MV-4-11 (cell line): ENCODE results near the gene SUPT3H.
"Not testable (repeated sequence)": the region's sequence is repeated elsewhere in the genome, so short reads cannot be mapped to it uniquely, and the experiment has no call there.

Experiments used
- DNase-seq: peaks from one replicate; lab custom pipeline; 2025; lab: John Stamatoyannopoulos, UW

The SUPT3H gene

DNA sequence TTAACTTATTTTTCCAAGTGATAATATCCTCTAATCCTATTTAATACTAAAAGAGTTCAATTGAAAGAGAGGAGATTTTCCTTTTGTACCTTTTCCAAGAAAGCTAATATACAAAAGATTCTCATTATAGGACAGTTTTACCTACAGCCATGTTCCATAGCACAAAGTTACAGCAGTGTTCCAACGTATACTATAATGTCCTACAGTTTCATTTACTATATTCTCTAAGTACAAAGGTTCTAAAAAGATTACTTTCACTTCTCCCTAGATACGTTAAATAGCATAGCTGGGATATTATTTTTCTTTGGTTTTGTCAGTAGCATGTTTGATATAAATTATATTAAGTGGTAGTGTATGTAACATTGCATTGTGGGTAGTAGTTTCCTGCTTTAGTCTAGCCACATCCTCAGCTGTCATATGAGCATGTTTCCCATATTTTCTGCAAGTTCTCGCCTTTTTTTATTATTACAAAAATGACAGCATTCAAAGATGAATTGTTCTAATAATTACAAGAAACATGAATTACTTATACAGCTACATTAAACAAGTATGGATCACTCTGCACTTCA lies 54.0 kb downstream of the SUPT3H start:
- no peak for DNase-seq

- DNase-seq: no peak
Observed at GRCh38 chr6:45320349-45320748, 57.4 kb downstream of the SUPT3H start.

- DNase-seq: no peak
Observed at GRCh38 chr6:45314146-45314545, 63.6 kb downstream of the SUPT3H start.

DNA sequence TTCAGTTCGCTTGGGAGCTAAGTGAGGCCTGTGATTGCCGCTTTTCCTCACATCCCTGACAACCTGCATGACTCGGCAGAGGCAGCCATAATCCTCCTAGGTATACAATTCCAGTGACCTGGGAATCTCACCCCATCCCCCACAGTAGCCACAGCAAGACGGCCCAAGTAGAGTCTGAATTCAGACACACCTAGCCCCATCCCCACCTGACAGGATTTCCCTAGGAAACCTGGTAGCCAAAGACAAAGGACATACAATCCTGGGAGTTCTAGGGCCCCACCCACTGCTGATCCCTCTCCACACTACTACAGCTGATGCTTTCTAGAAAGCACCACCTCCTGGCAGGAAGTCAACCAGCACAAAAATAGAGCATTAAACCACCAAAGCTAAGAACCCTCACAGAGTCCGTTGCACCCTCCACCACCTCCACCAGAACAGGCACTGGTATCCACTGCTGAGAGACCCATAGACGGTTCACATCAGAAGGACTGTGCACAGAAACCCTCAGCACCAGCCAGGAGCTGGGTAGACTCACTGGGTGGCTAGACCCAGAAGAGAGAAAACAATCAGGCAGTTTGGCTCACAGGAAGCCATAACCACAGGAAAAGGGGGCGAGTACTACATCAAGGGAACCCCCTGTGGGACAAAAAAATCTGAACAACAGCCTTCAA lies 67.5 kb downstream of the SUPT3H start:
- peak; percentile 48 for DNase-seq

- DNase-seq: no peak
Observed at GRCh38 chr6:45305546-45305945, 72.2 kb downstream of the SUPT3H start.

GRCh38 chr6:45302832-45303231 lies 74.9 kb downstream of the SUPT3H start:
- no peak for DNase-seq

DNA sequence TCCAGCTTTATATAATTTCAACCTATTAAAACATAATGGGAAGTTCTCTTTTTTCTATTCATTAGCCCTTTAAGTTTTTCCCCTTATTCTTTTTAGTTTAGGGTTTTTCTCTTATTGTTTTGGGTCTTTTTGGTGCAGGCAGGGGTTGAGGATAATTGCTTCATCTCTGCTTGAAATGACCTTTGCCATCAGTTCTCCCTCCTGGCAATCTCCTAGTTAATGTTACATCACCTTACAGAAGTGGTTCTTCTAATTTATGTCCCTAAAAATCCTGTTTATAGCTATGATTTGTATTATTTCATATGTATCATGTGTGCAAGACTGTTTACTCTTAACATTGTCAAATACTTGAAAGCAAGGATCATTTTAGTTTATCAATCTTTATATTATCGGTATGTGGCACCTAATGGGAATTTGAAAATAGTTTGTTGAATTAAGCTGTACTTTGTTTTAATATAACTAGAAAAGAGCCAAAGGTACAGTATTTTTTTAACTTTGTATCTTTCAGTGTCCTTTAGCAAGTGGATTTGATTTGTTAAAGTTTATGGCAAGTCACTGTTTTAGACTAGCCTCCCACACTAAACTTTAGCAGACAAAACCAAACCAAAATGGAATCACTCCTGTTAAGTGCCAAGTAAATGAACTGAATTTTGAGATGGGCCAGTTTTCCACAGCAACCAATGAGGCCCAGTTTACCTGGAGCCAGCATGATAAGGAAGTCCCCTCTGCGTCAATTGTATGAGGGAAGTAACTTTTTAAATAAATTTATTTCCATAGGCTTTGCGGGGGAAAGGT lies 76.2 kb downstream of the SUPT3H start:
- DNase-seq: no peak

DNA sequence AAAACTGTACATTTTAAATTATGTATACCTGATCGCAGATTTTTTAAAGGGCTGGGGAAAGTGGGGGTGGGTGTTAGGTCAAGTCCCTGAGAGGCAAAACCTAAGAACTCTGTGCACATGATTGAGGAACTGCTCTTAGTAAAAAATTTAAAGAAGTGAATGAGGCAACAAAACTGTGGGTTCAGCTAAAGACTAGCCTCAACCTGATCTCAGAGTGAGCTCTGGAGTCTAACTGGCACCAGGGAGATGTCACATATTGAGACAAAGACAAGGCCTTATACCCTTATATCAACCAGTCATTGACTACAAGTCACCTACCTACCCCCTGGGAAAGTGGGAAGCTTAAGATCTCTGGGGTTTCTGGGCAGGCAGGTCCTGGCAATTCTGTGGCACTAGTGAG lies 77.0 kb downstream of the SUPT3H start:
- DNase-seq: peak; percentile 47

DNA sequence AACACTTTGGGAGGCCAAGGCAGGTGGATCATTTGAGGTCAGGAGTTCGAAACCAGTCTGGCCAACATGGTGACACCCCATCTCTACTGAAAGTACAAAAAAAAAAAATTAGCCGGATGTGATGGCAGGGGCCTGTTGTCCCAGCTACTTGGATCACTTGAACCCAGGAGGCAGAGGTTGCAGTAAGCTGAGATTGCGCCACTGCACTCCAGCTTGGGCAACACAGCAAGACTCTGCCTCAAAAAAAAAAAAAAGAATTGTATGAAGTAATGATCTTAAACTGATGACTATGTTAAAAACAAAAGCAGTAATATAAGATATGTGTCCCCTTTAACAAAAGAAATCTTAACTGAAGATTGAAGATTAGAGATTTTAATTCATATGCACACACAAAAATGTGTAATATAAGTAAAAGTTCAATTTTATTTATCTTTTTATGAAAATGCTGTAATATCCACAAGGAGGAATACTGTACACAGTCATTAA lies 78.6 kb downstream of the SUPT3H start:
- DNase-seq: no peak

DNA sequence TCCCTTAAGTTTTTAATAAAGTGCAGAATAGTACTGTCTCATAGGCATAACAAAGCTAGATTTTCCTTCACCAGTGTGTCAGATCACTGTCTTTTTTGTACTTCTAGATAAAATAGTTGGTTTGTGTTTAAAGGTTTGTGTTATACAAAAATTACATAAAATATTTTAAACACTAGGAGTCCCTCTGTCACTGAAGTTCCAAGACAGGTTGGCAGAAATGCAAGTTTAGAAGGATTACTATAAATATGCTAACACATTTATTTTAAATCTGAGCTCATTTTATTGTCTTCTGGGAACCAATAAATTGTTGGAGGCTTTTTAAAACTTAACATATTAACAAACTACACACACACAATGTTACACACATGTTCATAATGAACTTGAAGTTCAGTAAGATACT lies 80.4 kb downstream of the SUPT3H start:
- DNase-seq: no peak

DNA sequence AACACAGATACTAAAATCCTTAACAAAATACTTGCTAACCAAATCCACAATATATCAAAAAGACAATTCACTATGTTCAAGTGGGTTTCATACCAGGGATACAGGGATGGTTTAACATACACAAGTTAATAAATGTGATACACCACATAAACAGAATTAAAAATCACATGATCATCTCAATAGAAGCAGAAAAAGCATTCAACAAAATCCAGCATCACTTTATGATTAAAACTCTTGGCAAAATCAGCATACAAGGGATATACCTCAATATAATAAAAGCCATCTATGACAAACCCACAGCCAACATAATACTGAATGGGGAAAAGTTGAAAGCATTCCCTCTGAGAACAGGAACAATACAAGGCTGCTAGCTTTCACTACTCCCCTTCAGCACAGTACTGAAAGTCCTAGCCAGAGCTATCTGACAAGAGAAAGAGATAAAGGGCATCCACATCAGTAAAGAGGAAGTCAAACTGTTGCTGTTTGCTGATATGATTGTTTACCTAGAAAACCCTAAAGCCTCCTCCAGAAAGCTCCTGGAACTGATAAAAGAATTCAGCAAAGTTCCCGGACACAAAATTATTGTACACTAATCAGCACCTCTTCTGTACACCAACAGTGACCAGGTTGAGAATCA lies 83.6 kb downstream of the SUPT3H start:
- DNase-seq: peak; percentile 58

- no peak for DNase-seq
Observed at GRCh38 chr6:45293306-45293705, 84.4 kb downstream of the SUPT3H start.

DNA sequence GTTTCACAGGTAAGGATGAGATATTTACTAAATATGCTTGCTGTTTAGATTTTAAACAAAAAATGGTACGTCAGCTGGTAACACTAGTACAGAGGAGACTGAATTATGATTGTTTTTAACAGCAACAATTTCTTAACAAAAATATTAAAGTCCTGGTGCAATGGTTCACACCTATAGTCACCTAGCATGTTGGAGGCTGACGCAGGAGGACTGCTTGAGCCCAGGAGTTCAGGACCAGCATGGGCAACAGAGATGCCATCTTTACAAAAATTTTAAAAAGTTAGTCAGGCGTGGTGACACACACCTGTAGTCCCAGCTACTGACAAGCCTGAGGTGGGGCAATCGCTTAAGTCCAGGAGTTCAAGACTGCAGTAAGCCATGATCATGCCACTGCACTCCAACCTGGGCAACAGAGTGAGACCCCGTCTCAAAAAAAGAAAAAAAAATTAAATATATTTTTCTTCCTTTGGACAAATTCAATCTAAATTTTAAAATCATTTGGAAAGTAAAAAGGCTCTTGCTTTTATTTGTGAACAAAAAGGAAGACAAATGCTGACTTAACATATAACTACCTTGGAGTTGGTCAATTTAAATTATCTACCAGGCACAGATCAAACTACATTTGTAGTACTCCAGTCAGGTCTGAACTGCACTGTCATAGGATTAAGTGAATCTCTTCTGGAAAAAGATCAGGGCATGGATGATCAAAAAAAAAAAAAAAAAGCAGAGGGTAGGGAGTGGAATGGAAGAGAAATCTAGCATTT lies 87.8 kb downstream of the SUPT3H start:
- DNase-seq: no peak

- DNase-seq: not testable (repeated sequence)
Observed at GRCh38 chr6:45286707-45287106, 91.0 kb downstream of the SUPT3H start.

GRCh38 chr6:45278367-45278766 lies 99.4 kb downstream of the SUPT3H start:
- no peak for DNase-seq

GRCh38 chr6:45277741-45278140 lies 100.0 kb downstream of the SUPT3H start:
- not testable (repeated sequence) for DNase-seq

- no peak for DNase-seq
Observed at GRCh38 chr6:45275358-45275757, 102.4 kb downstream of the SUPT3H start.

- DNase-seq: no peak
Observed at GRCh38 chr6:45272626-45273025, 105.1 kb downstream of the SUPT3H start.

DNA sequence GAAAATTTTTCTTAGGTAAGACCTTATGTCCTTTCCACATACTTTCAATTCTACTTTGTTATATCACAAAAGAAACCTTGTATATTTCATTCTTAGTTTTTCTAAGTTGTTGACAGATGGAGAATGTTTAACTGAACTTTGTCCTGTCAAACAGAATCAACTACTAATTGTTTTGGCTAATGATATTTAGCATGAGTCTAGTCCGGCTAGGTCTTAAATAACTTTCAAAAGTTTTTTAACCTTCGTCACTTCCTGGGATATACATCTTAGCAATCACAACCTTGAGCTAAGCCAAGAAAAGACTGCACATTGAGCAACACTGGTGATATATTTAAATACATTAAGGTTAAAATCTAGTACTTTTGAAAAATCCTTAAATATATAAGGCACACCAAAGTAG lies 112.5 kb downstream of the SUPT3H start:
- DNase-seq: no peak

- no peak for DNase-seq
Observed at GRCh38 chr6:45260696-45261095, 117.0 kb downstream of the SUPT3H start.
